Gastrocnemius medialis (tissue), 4 donors: ENCODE results near the gene CLN3. TPM values are rescaled to one million over a fixed set of nuclear protein-coding genes. Genes with fewer than 3 reads are reported as not detected.
"Not testable (repeated sequence)": the region's sequence is repeated elsewhere in the genome, so short reads cannot be mapped to it uniquely, and the experiment has no call there.

Source experiments
- ATAC-seq, 2 donors: fragments of 150-250 bp; one replicate each; pipeline ENCODE4 v1.9.1; 2016
- DNase-seq, 2 donors: peaks; one replicate each; pipeline ENCODE4 v3.0.0-alpha.2; 2019
- H3K27ac ChIP-seq, 4 donors: fragments of 200-600 bp; sonication (generic); 1 replicate in 1 of 4; 2 replicates in 3 of 4; pipeline ENCODE4 v1.5.1; 2016 to 2018; ENCODE audit warnings: mild to moderate bottlenecking in 2 of 4, moderate library complexity in 1 of 4
- H3K27me3 ChIP-seq, 3 donors: fragments of 200-600 bp; sonication (generic) in 2 of 3; 1 replicate in 1 of 3; 2 replicates in 2 of 3; pipeline versions ENCODE4 v1.5.1 to v1.6.0; 2016 to 2019; ENCODE audit warnings: mild to moderate bottlenecking in 1 of 3, moderate library complexity in 1 of 3
- H3K36me3 ChIP-seq, 2 donors: fragments of 200-600 bp; sonication (generic) in 1 of 2; one replicate each; pipeline ENCODE4 v1.5.1; 2017 to 2018
- H3K4me1 ChIP-seq, 2 donors: fragments of 200-600 bp; sonication (generic) in 1 of 2; one replicate each; pipeline ENCODE4 v1.5.1; 2016 to 2017; ENCODE audit warnings: mild to moderate bottlenecking in 2 of 2
- H3K4me3 ChIP-seq, 4 donors: fragments of 200-600 bp; sonication (generic) in 3 of 4; 1 replicate in 1 of 4; 2 replicates in 3 of 4; pipeline ENCODE4 v1.5.1; 2016 to 2019; ENCODE audit warnings: mild to moderate bottlenecking in 2 of 4
- H3K9me3 ChIP-seq, 3 donors: fragments of 200-600 bp; sonication (generic) in 2 of 3; 1 replicate in 1 of 3; 2 replicates in 2 of 3; pipeline ENCODE4 v1.5.1; 2016 to 2019
- POLR2A ChIP-seq, 2 donors: fragments of 450-650 bp; IDR thresholded peaks; one replicate each; pipeline ENCODE4 v1.6.1; 2017; ENCODE audit warnings: antibody characterized with exemption in 2 of 2, mild to moderate bottlenecking in 2 of 2, moderate library complexity in 2 of 2
- in situ Hi-C, 4 donors: fragments of 200-750 bp; cut with MboI; loops; one replicate each; pipeline versions ENCODE4 v1.15.0 to v1.8.0; 2017; ENCODE audit warnings: low sequenced_read_pairs in 4 of 4
- intact Hi-C: fragments of 100-400 bp; cut with DNase I; formaldehyde crosslinking; loops from one replicate; pipeline ENCODE4 v1.15.1; 2023; ENCODE audit warnings: low total_unique reads
- total RNA-seq, 4 donors: library from RNA; depleted of rRNA; stranded (reverse); fragments of >200 nt; gene quantifications; one replicate each; pipeline versions ENCODE4 v1.1.0 to v1.2.3, GENCODE V29; 2016
- TF ChIP-seq, protein P1 (sequence below), 5 experiments: fragments of 450-650 bp in 3 of 5; fragments of 200-600 bp in 2 of 5; sonication (generic) in 2 of 5; IDR thresholded peaks in 4 of 5; conservative IDR thresholded peaks in 1 of 5; 1 replicate in 4 of 5; 2 replicates in 1 of 5; pipeline ENCODE4 v1.5.1; 2016 to 2019; ENCODE audit warnings: antibody characterized with exemption in 5 of 5, mild to moderate bottlenecking in 3 of 5, moderate library complexity in 3 of 5

The CLN3 gene
- total RNA-seq, 4 donors from 2014 or later = 11.0 to 20.6 (median 18.8) TPM

GRCh38 chr16:28477311-28477920, 14.5 kb downstream of the CLN3 start:
- Histone ChIP-seq H3K36me3 (peaks cover 0 to 57% of the 10 kb centered on the region in 2 donors), H3K27me3 (no peaks in the 10 kb centered on the region), H3K9me3 (no peaks in the 10 kb centered on the region), H3K27ac (no peak overlapping the region), H3K4me3 (no peak overlapping the region), H3K4me1 (no peaks in the 10 kb centered on the region)
- ATAC-seq (no peak), DNase-seq (no peak)
- intact Hi-C loops (no loop called here), in situ Hi-C loops (loop anchor here in 1 of 4 donors (25.0 kb wide), 1 partner anchor 135 kb away; the partner anchor contains the start of gene SULT1A1)
- no peak for TF ChIP-seq POLR2A (IDR thresholded peaks at IDR 0.05)
- TF ChIP-seq, protein P1, sequence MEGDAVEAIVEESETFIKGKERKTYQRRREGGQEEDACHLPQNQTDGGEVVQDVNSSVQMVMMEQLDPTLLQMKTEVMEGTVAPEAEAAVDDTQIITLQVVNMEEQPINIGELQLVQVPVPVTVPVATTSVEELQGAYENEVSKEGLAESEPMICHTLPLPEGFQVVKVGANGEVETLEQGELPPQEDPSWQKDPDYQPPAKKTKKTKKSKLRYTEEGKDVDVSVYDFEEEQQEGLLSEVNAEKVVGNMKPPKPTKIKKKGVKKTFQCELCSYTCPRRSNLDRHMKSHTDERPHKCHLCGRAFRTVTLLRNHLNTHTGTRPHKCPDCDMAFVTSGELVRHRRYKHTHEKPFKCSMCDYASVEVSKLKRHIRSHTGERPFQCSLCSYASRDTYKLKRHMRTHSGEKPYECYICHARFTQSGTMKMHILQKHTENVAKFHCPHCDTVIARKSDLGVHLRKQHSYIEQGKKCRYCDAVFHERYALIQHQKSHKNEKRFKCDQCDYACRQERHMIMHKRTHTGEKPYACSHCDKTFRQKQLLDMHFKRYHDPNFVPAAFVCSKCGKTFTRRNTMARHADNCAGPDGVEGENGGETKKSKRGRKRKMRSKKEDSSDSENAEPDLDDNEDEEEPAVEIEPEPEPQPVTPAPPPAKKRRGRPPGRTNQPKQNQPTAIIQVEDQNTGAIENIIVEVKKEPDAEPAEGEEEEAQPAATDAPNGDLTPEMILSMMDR (IDR thresholded peaks at IDR 0.05 in 4 of 5, conservative IDR thresholded peaks at IDR 0.05 in 1 of 5) = no peak

GRCh38 chr16:28475221-28475620, 16.7 kb downstream of the CLN3 start:
- H3K27ac ChIP-seq = no peak overlapping the region
- no peaks in the 10 kb centered on the region for H3K9me3 ChIP-seq
- in situ Hi-C loops = loop anchor here in 1 of 4 donors (25.0 kb wide), 1 partner anchor 137 kb away; the partner anchor contains the start of gene SULT1A1
- DNase-seq (no peak), ATAC-seq (no peak)
- TF ChIP-seq, protein P1 (IDR thresholded peaks at IDR 0.05 in 4 of 5, conservative IDR thresholded peaks at IDR 0.05 in 1 of 5) = no peak
- TF ChIP-seq POLR2A (IDR thresholded peaks at IDR 0.05) = no peak
- no peaks in the 10 kb centered on the region for H3K4me1 ChIP-seq
- H3K36me3 ChIP-seq = peaks cover 0 to 38% of the 10 kb centered on the region in 2 donors
- intact Hi-C loops = no loop called here
- H3K27me3 ChIP-seq = no peaks in the 10 kb centered on the region
- no peak overlapping the region for H3K4me3 ChIP-seq

GRCh38 chr16:28473714-28474265, 18.1 kb downstream of the CLN3 start:
- Histone ChIP-seq H3K4me1 (no peaks in the 10 kb centered on the region), H3K36me3 (peaks cover 0 to 24% of the 10 kb centered on the region in 2 donors), H3K9me3 (no peaks in the 10 kb centered on the region), H3K4me3 (no peak overlapping the region), H3K27me3 (no peaks in the 10 kb centered on the region), H3K27ac (no peak overlapping the region)
- intact Hi-C loops (no loop called here), in situ Hi-C loops (no loop called here)
- no peak for TF ChIP-seq POLR2A (IDR thresholded peaks at IDR 0.05)
- TF ChIP-seq, protein P1 (IDR thresholded peaks at IDR 0.05 in 4 of 5, conservative IDR thresholded peaks at IDR 0.05 in 1 of 5) = no peak
- no peak for DNase-seq
- no peak for ATAC-seq

- H3K9me3 ChIP-seq, H3K27me3 ChIP-seq, intact Hi-C loops, H3K27ac ChIP-seq, in situ Hi-C loops, H3K36me3 ChIP-seq, H3K4me3 ChIP-seq, ATAC-seq, H3K4me1 ChIP-seq, DNase-seq: not testable (repeated sequence)
These were observed 44.8 kb downstream of the CLN3 start for GRCh38 chr16:28447081-28447480.

DNA sequence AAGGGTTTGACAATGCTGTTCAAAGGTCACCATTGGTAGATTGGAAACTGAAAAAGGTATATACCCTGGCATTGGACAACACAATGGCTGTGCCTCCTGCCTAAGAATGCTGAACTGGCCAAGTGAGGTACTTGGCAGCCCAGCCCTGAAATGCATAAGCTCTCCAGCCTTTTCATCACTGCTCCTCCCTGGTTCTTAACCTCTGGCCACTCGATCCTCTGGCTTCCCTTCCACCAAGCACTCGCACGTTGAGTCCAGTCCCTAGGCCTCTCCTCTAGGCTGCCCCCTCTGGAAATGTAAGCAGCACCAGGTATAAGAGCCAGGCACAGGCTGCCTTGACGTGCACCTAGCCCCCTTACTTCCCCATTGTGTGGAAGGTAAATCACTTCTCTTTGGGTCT, 45.5 kb downstream of the CLN3 start:
- H3K27ac ChIP-seq, H3K36me3 ChIP-seq, H3K9me3 ChIP-seq, ATAC-seq, H3K4me1 ChIP-seq, intact Hi-C loops, H3K4me3 ChIP-seq, in situ Hi-C loops, DNase-seq, H3K27me3 ChIP-seq: not testable (repeated sequence)

DNA sequence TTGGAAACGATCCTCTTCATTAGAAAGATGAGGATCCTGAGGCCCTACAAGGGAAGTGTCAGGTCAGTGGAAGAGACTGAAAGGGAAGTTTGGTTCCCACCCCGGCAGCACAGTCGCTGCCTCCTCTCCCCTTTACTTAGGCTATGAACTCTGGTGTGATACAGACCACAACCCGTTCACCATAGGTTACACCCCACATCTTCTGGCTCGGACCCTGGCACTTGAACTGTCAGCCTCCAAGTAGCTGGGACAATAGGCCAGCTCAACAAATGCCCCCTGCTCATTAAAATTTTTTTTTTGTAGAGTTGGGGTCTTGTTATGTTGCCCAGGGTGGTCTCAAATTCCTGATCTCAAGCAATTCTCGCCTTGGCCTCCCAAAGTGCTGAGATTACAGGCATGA, 47.9 kb downstream of the CLN3 start:
- H3K9me3 ChIP-seq, in situ Hi-C loops, H3K36me3 ChIP-seq, H3K4me3 ChIP-seq, DNase-seq, intact Hi-C loops, ATAC-seq, H3K27ac ChIP-seq, H3K27me3 ChIP-seq, H3K4me1 ChIP-seq: not testable (repeated sequence)

GRCh38 chr16:28438899-28439298, 53.0 kb downstream of the CLN3 start:
- H3K27ac ChIP-seq, ATAC-seq, H3K9me3 ChIP-seq, H3K4me3 ChIP-seq, H3K27me3 ChIP-seq, H3K36me3 ChIP-seq, intact Hi-C loops, DNase-seq, H3K4me1 ChIP-seq, in situ Hi-C loops: not testable (repeated sequence)

DNA sequence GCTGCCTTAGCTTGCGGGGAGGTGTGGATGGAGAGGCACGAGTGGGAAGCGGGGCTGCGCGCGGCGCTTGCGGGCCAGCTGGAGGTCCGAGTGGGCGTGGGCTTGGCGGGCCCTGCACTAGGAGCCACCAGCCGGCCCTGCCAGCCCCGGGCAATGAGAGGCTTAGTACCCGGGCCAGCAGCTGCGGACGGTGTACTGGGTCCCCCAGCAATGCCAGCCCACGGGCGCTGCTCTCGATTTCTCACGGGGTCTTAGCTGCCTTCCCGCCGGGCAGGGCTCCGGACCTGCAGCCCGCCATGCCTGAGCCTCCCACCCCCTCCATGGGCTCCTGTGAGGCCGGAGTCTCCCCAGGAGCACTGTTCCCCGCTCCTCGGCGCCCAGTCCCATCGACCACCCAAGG, 56.5 kb downstream of the CLN3 start:
- in situ Hi-C loops, intact Hi-C loops, DNase-seq: not testable (repeated sequence)

More for the DNA sequence above, 56.5 kb downstream of the CLN3 start:
- H3K36me3 ChIP-seq, H3K9me3 ChIP-seq, H3K27me3 ChIP-seq, H3K27ac ChIP-seq, H3K4me1 ChIP-seq, H3K4me3 ChIP-seq, ATAC-seq: not testable (repeated sequence)
